GM12872 (cell line): ENCODE results near the gene DPEP2.

Source experiments
- TF ChIP-seq, protein P1 (sequence below): IDR thresholded peaks from 3 replicates; pipeline ENCODE4 v1.5.1; 2011; ENCODE audit warnings: low read depth, mild to moderate bottlenecking, low read length, moderate library complexity; ENCODE audit not compliant: insufficient read depth

Gene DPEP2

DNA sequence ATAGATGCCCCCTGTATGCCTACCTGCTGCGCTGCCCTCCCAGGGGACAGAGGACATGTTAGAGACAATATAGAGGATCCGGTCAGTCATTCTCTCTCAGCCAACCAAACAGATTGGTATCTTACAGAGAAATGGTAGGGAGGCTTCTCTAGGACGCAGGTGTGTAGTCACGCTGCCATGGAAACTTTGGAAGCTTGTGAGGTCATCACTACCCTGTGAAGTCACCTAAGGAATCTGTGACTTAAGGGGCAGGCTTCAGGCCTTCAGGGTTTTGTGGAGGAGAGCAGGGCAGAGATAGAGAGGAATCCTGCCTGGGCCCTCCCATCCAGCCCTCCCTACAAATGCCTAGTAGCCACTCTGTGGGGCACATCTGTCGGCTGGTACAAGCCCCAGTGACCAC is 16.4 kb upstream of the DPEP2 start, which contains the start of gene DPEP2NB:
Gene DPEP2NB, minus strand, starts transcription at position 231 of the 400 bp plus-strand sequence. Its CDS starts 141 bp downstream, at position 90.
- TF ChIP-seq, protein P1, sequence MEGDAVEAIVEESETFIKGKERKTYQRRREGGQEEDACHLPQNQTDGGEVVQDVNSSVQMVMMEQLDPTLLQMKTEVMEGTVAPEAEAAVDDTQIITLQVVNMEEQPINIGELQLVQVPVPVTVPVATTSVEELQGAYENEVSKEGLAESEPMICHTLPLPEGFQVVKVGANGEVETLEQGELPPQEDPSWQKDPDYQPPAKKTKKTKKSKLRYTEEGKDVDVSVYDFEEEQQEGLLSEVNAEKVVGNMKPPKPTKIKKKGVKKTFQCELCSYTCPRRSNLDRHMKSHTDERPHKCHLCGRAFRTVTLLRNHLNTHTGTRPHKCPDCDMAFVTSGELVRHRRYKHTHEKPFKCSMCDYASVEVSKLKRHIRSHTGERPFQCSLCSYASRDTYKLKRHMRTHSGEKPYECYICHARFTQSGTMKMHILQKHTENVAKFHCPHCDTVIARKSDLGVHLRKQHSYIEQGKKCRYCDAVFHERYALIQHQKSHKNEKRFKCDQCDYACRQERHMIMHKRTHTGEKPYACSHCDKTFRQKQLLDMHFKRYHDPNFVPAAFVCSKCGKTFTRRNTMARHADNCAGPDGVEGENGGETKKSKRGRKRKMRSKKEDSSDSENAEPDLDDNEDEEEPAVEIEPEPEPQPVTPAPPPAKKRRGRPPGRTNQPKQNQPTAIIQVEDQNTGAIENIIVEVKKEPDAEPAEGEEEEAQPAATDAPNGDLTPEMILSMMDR = no peak

GRCh38 chr16:68013440-68013839 is 14.2 kb upstream of the DPEP2 start:
- TF ChIP-seq, protein P1 = no peak

DNA sequence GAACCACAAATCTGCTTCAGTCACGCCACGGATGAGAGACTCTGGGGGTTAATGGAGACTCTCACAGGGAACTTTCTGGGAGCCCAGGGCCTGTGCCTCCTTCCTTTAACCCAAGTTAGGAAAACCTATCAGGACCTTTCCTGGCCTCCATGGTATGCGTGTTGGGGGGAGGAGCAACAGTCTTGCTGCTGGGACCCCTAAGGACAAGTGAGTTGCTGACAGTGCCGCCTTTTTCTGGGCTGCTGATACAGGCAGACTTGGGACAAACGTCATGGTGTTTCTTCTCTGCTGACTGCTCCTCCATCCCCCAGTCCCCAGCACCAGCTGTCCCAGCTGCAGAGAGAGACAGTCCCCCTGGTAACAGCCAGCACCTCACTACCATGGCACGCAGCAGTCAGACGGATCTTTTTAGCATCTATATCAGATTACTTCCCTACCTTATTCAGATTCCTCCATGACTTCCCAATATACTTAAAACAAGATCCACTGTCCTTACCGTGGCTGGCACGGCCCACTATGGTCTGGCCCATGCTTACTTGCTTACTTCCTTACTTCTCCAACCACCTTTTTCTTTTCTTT is 10.0 kb upstream of the DPEP2 start:
- TF ChIP-seq, protein P1 = no peak

GRCh38 chr16:68005786-68006286 is 6.6 kb upstream of the DPEP2 start:
- TF ChIP-seq, protein P1 = no peak

- TF ChIP-seq, protein P1 = no peak
Measured at GRCh38 chr16:68005211-68005610, 5.9 kb upstream of the DPEP2 start.

DNA sequence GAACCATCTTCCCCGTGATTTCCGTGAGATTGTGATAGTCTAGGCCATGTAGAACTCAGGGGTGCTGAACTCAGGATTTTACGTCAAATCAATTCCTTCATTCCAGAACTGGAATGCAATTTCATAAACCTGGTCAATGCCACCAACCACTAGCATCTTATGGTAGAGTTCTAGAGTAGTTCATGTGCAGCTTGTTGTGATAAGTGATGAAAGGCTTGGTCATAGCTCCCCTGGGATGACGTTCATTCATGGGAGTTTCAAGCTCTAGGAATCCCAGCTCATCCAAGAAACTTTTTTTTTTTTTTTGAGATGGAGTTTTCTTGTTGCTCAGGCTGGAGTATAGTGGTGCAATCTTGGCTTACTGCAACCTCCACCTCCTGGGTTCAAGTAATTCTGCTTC is 3.7 kb upstream of the DPEP2 start:
- TF ChIP-seq, protein P1 = no peak

- TF ChIP-seq, protein P1 = no peak
Measured at GRCh38 chr16:68000450-68000849, 1.2 kb upstream of the DPEP2 start.
